Epithelial cell of proximal tubule (primary cell): Measurements from ENCODE around the gene AASS. TPM values are rescaled to one million over a fixed set of nuclear protein-coding genes. Genes with fewer than 3 reads are reported as not detected.

Experiments
- DNase-seq: peaks from one replicate; pipeline ENCODE4 v3.0.0-alpha.2; 2011; ENCODE audit warnings: low read depth
- H3K4me3 ChIP-seq: 2 replicates; pipeline ENCODE4 v1.5.1; 2011; ENCODE audit warnings: low read depth, mild to moderate bottlenecking, low read length
- total RNA-seq: library from RNA; depleted of rRNA; stranded (reverse); fragments of >200 nt; gene quantifications from 2 replicates; pipeline ENCODE4 v1.2.3, GENCODE V29; 2015
- TF ChIP-seq, protein P1 (sequence below): conservative IDR thresholded peaks from 2 replicates; pipeline ENCODE4 v1.5.1; 2012; ENCODE audit warnings: low read depth, mild to moderate bottlenecking, low read length

Gene AASS
- total RNA-seq, 1 donor from 2014 or later: 8.1 TPM

DNA sequence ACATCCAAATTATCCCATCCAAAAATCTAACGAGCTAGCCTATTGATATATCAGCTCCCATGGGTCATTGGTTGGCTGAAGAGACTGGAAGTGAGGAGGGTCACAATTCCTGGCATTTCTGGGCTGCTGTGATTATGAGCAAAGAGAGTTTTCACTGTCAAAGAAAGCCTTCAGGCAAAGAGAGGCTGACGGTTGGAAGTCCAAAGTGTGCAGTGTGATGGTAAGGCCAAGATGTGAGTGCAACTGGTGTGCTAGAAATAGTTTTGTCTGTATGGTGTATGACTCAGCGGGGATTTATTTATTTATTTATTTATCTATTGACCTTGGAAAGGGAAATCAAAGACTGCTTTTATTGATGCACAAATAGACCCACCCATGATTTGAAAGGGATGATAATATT lies 75.0 kb downstream of the AASS start:
- no peak for DNase-seq
- H3K4me3 ChIP-seq: no peak overlapping the region
- TF ChIP-seq, protein P1, sequence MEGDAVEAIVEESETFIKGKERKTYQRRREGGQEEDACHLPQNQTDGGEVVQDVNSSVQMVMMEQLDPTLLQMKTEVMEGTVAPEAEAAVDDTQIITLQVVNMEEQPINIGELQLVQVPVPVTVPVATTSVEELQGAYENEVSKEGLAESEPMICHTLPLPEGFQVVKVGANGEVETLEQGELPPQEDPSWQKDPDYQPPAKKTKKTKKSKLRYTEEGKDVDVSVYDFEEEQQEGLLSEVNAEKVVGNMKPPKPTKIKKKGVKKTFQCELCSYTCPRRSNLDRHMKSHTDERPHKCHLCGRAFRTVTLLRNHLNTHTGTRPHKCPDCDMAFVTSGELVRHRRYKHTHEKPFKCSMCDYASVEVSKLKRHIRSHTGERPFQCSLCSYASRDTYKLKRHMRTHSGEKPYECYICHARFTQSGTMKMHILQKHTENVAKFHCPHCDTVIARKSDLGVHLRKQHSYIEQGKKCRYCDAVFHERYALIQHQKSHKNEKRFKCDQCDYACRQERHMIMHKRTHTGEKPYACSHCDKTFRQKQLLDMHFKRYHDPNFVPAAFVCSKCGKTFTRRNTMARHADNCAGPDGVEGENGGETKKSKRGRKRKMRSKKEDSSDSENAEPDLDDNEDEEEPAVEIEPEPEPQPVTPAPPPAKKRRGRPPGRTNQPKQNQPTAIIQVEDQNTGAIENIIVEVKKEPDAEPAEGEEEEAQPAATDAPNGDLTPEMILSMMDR: no peak

DNA sequence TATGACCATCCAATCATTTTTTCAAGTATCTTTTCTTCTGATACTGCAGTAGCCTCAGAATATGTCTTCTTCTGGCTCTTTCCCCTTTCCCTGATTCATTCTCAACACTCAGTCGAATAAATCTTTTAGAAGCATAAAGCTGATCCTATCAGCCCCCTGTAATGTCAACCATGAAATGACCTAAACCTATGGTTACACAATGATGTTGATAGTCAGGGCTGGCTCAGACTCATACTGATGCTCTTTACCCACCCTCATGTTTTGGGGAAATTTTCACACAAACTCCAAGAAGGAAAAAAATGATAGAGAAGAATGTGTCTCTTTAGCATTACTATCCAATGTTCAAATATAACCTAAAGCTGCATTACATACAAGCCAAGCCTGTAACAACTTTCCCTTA lies 76.0 kb downstream of the AASS start:
- TF ChIP-seq, protein P1: no peak
- DNase-seq: no peak
- no peak overlapping the region for H3K4me3 ChIP-seq

DNA sequence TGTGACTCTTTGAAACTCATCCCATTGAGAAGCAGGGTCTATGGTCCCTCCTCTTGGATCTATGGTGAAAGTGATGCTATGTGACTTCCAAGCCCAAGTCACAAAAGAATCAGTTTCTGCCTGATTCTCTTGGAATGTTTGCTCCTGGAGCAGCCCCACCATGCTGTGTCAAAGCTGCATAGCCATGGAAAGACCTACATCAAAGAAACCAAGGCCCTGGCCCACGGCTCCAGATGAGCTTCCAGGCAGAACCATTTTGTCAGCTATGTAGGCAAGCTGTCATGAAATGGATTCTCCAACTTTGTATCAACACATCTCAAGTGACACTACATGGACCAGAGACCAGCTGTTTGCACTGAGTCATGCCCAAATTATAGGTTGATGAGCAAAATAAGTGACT lies 77.0 kb downstream of the AASS start:
- H3K4me3 ChIP-seq: no peak overlapping the region
- TF ChIP-seq, protein P1: no peak

DNA sequence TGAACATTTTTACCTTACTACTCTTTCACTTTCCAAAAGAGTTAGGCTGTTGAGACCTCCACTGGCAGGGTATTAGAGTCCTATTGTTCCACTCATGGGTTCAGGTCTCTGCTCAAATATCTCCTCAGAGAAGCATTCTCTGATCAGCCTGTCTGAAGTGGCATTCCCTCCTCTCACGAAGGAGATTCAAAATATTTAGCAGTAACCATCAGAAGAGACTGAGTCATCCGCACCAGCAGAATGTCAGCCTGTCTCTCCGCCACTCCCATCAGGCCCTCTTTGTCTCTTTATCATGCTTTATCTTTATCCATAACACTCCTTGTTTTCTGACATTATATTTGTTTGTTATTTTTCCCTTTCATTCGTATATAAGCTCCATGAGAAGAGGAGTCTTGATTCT lies 79.1 kb downstream of the AASS start:
- no peak for DNase-seq
- TF ChIP-seq, protein P1: no peak
- no peak overlapping the region for H3K4me3 ChIP-seq

More for the DNA sequence above, 77.0 kb downstream of the AASS start:
- DNase-seq: no peak

DNA sequence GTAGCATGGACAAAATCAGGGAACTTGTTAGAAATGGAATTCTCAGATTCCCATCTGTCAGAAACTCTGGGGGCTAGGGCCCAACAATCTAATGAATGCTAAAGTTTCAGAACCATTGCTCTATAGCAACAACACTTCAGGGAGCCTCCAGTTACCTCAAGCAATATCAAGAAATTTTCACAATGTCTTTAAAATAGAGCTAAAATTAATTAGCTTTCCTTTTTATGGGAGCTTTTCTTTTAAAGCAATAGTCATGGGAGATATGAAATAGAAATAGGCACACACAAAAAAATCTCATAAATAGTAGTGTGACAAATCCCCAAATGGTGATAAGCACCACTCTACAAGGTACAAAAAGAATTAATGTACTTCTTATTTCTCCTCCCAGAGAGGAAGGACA lies 80.9 kb downstream of the AASS start:
- no peak overlapping the region for H3K4me3 ChIP-seq
- TF ChIP-seq, protein P1: no peak
- no peak for DNase-seq

DNA sequence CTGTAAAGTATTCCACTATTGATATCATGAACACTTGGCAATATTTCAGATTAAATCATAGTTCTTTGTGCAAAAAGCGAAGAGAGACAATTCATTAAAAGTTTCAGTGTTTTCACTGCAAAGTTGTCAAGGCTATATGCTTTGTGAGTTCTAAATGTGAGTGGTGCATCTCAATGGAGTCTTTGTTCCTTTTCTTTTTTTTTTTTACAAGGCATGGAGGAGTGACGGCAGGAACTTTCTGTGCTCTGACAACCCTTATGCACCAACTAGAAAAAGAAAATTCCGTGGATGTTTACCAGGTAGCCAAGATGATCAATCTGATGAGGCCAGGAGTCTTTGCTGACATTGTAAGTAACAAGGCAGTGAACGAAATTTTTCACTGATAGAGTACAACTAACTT lies 84.5 kb downstream of the AASS start:
- TF ChIP-seq, protein P1: no peak
- no peak for DNase-seq
- H3K4me3 ChIP-seq: no peak overlapping the region

DNA sequence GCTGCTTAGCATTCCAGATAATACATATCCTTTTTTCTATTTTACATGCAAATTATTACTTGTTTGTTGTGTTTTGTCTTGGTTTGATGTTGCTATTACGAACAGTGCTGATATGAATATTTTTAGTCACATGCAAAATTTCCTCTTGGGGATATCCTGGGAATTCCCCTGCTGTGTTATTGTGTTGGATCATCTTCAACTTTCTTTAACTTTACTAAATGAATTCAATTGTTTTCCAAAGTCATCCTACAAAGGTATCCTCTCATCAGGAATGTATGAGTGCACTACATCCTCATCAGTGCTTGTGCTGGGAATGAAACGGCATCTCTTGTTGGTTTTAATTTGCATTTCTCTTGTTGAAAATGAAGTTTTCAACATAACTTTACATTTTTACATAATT lies 87.1 kb downstream of the AASS start:
- no peak for DNase-seq
- TF ChIP-seq, protein P1: no peak
- no peak overlapping the region for H3K4me3 ChIP-seq
